HFFc6 (cell line): ENCODE measurements around the gene ASPSCR1. TPM values are rescaled to one million over a fixed set of nuclear protein-coding genes. Genes with fewer than 3 reads are reported as not detected.

Experiments
- DNase-seq: peaks from one replicate; pipeline ENCODE4 v3.0.0-alpha.2; 2018
- H3K27ac Mint-ChIP-seq: 2 replicates; pipeline ENCODE4 v1.8.0; 2020; ENCODE audit warnings: mild to moderate bottlenecking, mixed read lengths
- H3K27me3 Mint-ChIP-seq: 2 replicates; pipeline ENCODE4 v1.8.0; 2021; ENCODE audit warnings: mild to moderate bottlenecking, moderate library complexity, mixed read lengths; ENCODE audit not compliant: insufficient read depth
- H3K36me3 Mint-ChIP-seq: 2 replicates; pipeline ENCODE4 v1.8.0; 2021; ENCODE audit warnings: low read depth, mixed read lengths
- H3K4me1 Mint-ChIP-seq: 2 replicates; pipeline ENCODE4 v1.8.0; 2020; ENCODE audit warnings: low read depth, mixed read lengths
- H3K4me3 Mint-ChIP-seq: 2 replicates; pipeline ENCODE4 v1.8.0; 2020; ENCODE audit warnings: mild to moderate bottlenecking, moderate library complexity, mixed read lengths
- H3K9me3 Mint-ChIP-seq: 2 replicates; pipeline ENCODE4 v1.8.0; 2020; ENCODE audit warnings: mild to moderate bottlenecking, mixed read lengths
- total RNA-seq, 6 experiments: library from RNA; stranded (reverse); fragmentation: NEBNext Ultra II Directional; extraction: Animal tissue kit (Norgen Biotek cat#: 25700); gene quantifications; 2 replicates in 1 of 6; 3 replicates in 5 of 6; pipeline ENCODE4 v1.2.3, GENCODE V29; 2021
- TF ChIP-seq, protein P1 (sequence below): fragments of 200-600 bp; sonication (generic); IDR thresholded peaks from 2 replicates; pipeline ENCODE4 v1.5.0; 2021; ENCODE audit warnings: antibody characterized with exemption, mild to moderate bottlenecking

The ASPSCR1 gene
- total RNA-seq, 6 experiments from 2014 or later = 26.6 to 36.8 (median 34.7) TPM

DNA sequence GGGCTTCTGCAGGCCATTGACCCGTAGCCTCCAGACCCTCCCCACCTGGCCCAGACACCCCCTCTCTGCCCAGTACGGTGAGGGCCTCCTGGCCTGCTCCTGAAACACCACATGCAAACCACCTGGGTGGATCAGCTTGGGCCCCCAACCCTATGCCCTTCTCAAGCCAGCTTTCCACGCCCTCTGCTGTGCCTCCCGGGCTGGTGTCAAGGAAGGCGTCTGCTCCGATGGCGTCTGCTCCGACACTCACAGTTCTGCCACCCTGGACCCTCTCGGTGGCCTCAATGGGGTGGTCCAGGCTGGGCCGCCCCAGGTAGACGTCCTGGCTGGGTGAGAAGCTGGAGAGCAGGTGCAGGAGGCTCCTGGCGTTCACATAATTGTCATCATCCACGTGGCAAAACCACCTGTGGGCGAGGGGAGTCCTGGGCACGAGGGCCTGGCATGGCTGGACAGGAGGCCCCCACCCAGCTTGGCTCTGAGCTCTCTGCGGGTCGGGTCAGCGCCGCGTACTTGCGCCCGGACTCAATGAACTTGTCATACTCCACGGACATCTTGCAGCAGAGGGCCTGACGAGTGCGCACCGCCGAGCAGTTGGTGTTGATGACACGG lies 72.8 kb downstream of the ASPSCR1 start:
- Mint-ChIP-seq H3K27me3 (no peaks in the 10 kb centered on the region), H3K4me1 (peaks cover 10% of the 10 kb centered on the region; the same call in 1 of the 2 replicates), H3K4me3 (peak overlapping the region; percentile 88), H3K36me3 (peaks cover 5% of the 10 kb centered on the region; the same call in 1 of the 2 replicates), H3K9me3 (no peaks in the 10 kb centered on the region), H3K27ac (peak overlapping the region; percentile 76)
- DNase-seq = no peak
- TF ChIP-seq, protein P1, sequence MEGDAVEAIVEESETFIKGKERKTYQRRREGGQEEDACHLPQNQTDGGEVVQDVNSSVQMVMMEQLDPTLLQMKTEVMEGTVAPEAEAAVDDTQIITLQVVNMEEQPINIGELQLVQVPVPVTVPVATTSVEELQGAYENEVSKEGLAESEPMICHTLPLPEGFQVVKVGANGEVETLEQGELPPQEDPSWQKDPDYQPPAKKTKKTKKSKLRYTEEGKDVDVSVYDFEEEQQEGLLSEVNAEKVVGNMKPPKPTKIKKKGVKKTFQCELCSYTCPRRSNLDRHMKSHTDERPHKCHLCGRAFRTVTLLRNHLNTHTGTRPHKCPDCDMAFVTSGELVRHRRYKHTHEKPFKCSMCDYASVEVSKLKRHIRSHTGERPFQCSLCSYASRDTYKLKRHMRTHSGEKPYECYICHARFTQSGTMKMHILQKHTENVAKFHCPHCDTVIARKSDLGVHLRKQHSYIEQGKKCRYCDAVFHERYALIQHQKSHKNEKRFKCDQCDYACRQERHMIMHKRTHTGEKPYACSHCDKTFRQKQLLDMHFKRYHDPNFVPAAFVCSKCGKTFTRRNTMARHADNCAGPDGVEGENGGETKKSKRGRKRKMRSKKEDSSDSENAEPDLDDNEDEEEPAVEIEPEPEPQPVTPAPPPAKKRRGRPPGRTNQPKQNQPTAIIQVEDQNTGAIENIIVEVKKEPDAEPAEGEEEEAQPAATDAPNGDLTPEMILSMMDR = no peak

DNA sequence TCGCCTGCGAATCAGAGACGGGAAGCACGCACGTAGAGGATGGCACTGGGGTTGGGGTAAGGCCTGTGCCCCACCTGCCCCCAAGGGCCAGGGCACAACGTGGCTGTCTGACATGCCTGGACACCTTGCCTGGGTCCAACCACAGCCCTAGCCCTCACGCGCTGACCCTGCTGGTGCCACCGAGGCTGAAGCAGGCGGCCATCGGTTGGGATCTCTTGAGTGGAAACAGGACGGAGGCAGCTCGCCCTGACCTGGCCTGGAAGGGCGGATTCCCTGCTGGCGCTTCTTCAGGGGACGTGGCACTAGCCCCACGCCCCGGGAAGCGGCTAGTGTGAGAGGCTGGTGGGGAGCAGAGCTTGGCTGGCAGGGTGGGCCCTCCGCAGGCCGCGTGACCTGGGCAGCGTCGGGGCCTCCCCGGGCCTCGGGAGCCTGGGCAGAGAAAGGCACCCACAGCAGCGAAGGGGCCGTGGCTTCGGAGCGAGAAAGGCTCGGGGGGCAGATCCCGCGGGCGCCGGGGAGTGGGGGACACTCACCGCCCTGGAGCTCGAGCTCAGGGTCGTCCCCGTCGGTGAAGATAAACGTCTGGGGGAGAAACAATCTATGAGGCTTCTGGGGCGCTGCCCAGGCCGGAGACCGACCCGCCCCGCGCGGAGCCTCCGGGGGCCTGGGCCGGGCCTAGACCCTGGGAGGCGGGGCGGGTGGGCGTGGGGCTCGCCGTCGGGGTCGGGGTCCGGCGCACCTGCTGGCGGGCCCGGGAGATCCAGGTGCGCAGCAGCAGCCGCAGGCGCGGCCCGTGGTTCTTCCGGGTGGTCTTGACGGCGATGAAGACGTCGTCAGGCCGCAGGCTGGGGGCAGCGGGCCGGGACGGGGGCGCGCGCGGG lies 73.6 kb downstream of the ASPSCR1 start:
- H3K36me3 Mint-ChIP-seq = peaks cover 5% of the 10 kb centered on the region; the same call in 1 of the 2 replicates
- H3K9me3 Mint-ChIP-seq = no peaks in the 10 kb centered on the region
- no peaks in the 10 kb centered on the region for H3K27me3 Mint-ChIP-seq
- TF ChIP-seq, protein P1 = no peak
- peaks cover 10% of the 10 kb centered on the region; the same call in 1 of the 2 replicates for H3K4me1 Mint-ChIP-seq
- no peak for DNase-seq
- peak overlapping the region; percentile 76 for H3K27ac Mint-ChIP-seq
- peak overlapping the region; percentile 88 for H3K4me3 Mint-ChIP-seq

DNA sequence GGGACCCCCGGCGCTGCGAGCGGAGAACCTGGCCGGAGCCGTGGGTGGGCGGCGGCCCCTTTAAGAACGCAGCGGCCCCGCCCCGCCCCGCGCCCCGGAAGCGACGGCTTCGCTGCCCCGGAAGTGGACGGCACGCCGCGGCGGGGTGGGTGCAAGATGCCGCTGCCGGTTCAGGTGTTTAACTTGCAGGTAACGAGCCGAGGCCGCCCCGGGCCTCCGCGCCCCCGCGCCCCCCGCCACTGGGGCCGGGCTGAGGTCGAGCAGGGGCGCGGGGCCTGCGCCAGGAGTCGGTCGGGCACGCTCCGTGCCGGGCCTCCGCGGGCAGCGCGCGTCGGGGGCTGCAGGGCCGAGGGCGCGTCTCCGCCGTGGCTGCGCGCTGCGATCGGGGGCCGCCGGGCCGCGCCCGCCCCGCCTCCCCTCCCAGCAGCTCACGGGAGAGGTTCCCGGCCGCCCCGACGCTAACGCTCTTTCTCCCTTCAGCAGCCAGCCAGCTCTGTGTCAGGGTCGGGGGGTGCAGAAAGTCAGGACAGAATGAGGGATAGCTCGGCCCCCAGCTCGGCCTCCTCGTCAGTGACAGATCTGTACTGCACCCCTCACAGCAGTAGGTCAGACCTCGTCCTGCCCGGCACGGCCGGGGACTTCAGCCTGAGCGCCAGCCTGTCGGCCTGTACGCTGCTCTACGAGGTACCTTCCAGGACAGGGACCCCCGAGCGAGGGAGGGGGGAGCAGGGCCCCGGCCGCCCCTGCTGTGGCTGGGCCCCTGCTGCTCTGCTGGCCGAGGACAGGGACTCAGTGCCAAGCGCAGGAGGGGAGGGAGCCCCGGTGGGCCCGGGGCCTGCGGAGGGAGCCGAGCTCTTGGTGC lies 74.6 kb downstream of the ASPSCR1 start, which contains the start of the genes GPS1 and RFNG:
GPS1 (plus strand) TSS at position 123 of the 862 bp plus-strand sequence; CDS start at position 157, 34 bp downstream.
RFNG (minus strand) TSS at position 36 of the 862 bp plus-strand sequence. CDS start 45 bp downstream, outside the sequence.
- no peaks in the 10 kb centered on the region for H3K27me3 Mint-ChIP-seq
- peak within 1 kb of the TSS; percentile 90 for H3K4me3 Mint-ChIP-seq
- no peaks in the 10 kb centered on the region for H3K9me3 Mint-ChIP-seq
- H3K36me3 Mint-ChIP-seq = peaks cover 5% of the 10 kb centered on the region; the same call in 1 of the 2 replicates
- H3K27ac Mint-ChIP-seq = peak within 1 kb of the TSS; percentile 77
- H3K4me1 Mint-ChIP-seq = peaks cover 10% of the 10 kb centered on the region; the same call in 1 of the 2 replicates
- TF ChIP-seq, protein P1 = no peak
- DNase-seq = no peak

DNA sequence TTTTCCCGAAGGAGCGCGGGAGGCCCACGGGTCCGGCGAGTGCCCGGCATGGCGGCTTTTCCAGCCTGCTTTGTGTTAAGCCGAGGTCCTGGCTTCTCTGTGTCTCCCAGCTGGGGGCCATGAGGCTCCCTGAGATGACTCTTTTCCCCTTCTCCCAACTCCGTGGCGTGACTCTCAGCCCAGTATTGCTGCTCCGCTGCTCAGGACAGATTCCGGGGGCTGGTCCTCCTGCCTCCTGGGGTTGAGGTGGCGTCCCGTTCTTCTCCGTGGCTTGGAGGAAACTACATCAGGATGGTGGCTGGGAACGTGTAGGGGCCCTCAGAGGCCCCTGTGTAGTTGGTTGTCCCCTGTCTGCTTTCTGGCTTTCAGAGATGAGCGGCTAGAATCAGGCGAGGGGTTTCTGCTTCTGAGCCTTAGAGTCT lies 75.2 kb downstream of the ASPSCR1 start:
- TF ChIP-seq, protein P1 = no peak

DNA sequence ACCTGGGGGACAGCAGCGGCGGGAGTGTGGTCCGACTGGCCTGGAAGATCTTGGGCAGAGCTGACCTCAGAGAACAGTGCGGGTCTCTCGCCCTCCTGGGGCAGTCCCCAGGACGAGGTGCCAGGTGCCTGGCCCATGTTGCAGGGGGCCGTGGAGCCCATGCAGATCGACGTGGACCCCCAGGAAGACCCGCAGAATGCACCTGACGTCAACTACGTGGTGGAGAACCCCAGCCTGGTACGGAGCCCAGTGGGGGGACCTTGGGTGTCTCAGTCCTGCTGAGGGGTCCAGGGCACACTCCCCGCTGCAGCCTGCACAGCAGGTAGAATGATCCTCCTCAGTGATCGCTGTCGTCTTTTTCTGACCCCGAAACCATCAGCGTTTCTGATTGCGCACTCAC lies 75.7 kb downstream of the ASPSCR1 start:
- H3K36me3 Mint-ChIP-seq = no peaks in the 10 kb centered on the region
- H3K27ac Mint-ChIP-seq = peak overlapping the region; percentile 16; the same call in 1 of the 2 replicates
- H3K4me1 Mint-ChIP-seq = peaks cover 10% of the 10 kb centered on the region; the same call in 1 of the 2 replicates
- TF ChIP-seq, protein P1 = no peak
- H3K27me3 Mint-ChIP-seq = no peaks in the 10 kb centered on the region
- no peaks in the 10 kb centered on the region for H3K9me3 Mint-ChIP-seq
- no peak for DNase-seq
- peak overlapping the region; percentile 90 for H3K4me3 Mint-ChIP-seq

More for the DNA sequence above, 75.2 kb downstream of the ASPSCR1 start:
- no peak for DNase-seq
- no peaks in the 10 kb centered on the region for H3K9me3 Mint-ChIP-seq
- H3K4me3 Mint-ChIP-seq = peak overlapping the region; percentile 90
- no peaks in the 10 kb centered on the region for H3K27me3 Mint-ChIP-seq
- H3K27ac Mint-ChIP-seq = peak overlapping the region; percentile 67
- H3K36me3 Mint-ChIP-seq = peaks cover 2% of the 10 kb centered on the region; the same call in 1 of the 2 replicates
- peaks cover 10% of the 10 kb centered on the region; the same call in 1 of the 2 replicates for H3K4me1 Mint-ChIP-seq
